Esophagus muscularis mucosa (tissue), 3 donors: Measurements from ENCODE around the gene NUP214.

Experiments used
- CTCF ChIP-seq, 3 experiments: fragments of 200-600 bp in 2 of 3; fragments of 450-650 bp in 1 of 3; sonication (generic) in 2 of 3; IDR thresholded peaks; one replicate each; pipeline ENCODE4 v1.5.1; 2017 to 2019; ENCODE audit warnings: antibody characterized with exemption in 3 of 3, mild to moderate bottlenecking in 2 of 3, moderate library complexity in 1 of 3
- POLR2A ChIP-seq: fragments of 450-650 bp; IDR thresholded peaks from one replicate; pipeline ENCODE4 v1.6.1; 2017; ENCODE audit warnings: antibody characterized with exemption, moderate library complexity, mild to moderate bottlenecking, low read depth

DNA sequence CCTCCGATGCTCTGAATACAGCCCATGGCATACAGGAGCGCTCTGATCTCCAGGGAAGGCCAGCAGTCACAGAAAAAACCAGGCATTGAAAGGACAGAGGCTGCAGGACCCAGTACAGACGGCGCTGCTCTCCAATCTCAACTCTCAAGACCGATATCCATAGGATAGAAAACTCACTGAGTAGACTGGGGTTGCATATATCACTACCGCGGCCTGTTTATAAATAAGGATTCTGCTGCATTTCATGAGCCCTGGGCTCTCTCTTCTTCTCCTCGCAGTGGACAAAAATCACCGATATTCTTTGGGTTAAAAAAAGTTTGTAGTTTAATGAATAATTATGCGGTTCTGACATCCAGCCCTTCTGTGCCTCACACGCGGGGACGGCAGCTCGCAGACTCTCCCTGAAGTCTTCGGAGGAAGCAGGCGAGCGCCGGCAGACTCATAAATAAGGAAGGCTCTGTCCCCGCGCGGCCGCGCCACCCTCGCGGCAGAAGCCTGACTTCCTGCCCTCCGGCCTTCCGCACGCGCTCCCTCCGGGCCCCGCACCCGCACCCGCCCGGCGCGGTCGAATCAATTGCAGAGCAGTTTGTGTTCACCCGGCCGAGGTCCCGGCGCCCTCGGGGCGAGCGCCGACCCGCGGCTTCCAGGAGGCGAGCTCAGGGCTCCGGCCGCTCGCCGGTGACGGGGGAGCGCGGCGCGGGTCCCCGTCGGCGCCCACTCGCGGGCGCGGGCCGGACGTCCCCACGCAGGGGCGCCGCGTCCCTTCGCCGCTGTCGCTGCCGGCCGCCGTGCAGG, 150.9 kb downstream of the NUP214 start, which contains the start of gene FAM78A:
- TF ChIP-seq POLR2A (no peak), CTCF (IDR thresholded peaks at IDR 0.05) (no peak)
